ENCODE results near the gene TNS1. TPM values are rescaled to one million over a fixed set of nuclear protein-coding genes. Genes with fewer than 3 reads are reported as not detected.

The TNS1 gene
- total and polyA plus RNA-seq, 10 of the 15 experiments (the other 5 are each of a cell fraction or from before 2014, with no cell fraction given): 0.05 to 0.44 TPM; not detected in 8

DNA sequence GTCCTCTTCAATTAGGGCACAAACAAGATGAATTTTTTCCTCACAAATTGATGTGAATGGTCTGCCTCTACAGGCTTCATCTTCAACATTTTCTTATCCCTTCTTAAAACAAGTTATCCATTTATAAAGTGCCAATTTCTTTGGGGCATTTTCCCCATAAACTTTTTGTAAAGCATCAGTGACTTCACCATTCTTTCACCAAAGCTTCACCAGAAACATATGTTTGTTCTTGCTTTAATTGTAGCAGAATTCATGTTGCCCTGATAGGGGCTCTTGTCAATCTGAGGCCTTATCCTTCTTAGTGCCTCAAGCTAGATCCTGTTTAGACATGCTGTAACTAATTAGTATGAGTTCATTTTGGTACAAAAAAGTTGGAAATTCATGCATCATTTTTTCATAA, 226.2 kb downstream of the TNS1 start:
- POLR2A ChIA-PET: no interaction called here
- Histone ChIP-seq H3K4me3 (no peak overlapping the region), H3K79me2 (ENCODE audit: control insufficient read depth, insufficient read depth, low read length) (no peaks in the 10 kb centered on the region), H3K4me2 (ENCODE audit: control insufficient read depth, insufficient read depth) (no peak overlapping the region), H3K9ac (ENCODE audit: control insufficient read depth, insufficient read depth, low read length) (no peak overlapping the region), H3K36me3 (ENCODE audit: control insufficient read depth in 2 of 2, insufficient read depth in 2 of 2, low read length in 1 of 2) (no peaks in the 10 kb centered on the region), H3K4me1 (ENCODE audit: control insufficient read depth, insufficient read depth, low read length) (no peaks in the 10 kb centered on the region), H3K27me3 (replicated peaks in 1 of 2; ENCODE audit: control insufficient read depth in 2 of 2, insufficient read depth in 2 of 2, low read length in 1 of 2) (no peaks in the 10 kb centered on the region), H4K20me1 (ENCODE audit: control insufficient read depth, insufficient read depth) (no peaks in the 10 kb centered on the region), H3K9me3 (replicated peaks; ENCODE audit: control insufficient read depth, insufficient read depth, low read length) (no peaks in the 10 kb centered on the region), H2AFZ (ENCODE audit: control insufficient read depth, low read depth, low read length) (no peak overlapping the region), H3K27ac (ENCODE audit: control insufficient read depth, insufficient read depth) (no peak overlapping the region)
- SMC1A ChIA-PET (ENCODE audit: uncharacterized antibody, unreplicated experiment): no interaction called here
- CTCF ChIA-PET: interaction anchor here (9.1 kb wide), 1 partner anchor 12 kb away, joined by 85 read pairs; no protein-coding TSS in a partner anchor
- no peak for DNase-seq (ENCODE audit: low read depth, low spot score)
- in situ Hi-C loops (cut with MboI): no loop called here
- no peak for ATAC-seq
- no TSS peak for BruUV-seq (replicated peaks)
- intact Hi-C loops (cut with micrococcal nuclease; ENCODE audit: unreplicated experiment): no loop called here
- no peak for TF ChIP-seq SREBF2 (IDR thresholded peaks at IDR 0.05; ENCODE audit: low read length)
- TF ChIP-seq EGR1 (IDR thresholded peaks at IDR 0.05; ENCODE audit: borderline replicate concordance in 1 of 2, low read depth in 2 of 2, low read length in 2 of 2): no peak
- no peak for TF ChIP-seq RELA (IDR thresholded peaks at IDR 0.05; ENCODE audit: borderline replicate concordance, partially characterized antibody)
- no peak for TF ChIP-seq CTCF (IDR thresholded peaks at IDR 0.05 in 2 of 3, conservative IDR thresholded peaks at IDR 0.05 in 1 of 3; ENCODE audit: control insufficient read depth in 2 of 3, extremely low read depth in 1 of 3, insufficient read depth in 1 of 3, low read depth in 3 of 3, low read length in 3 of 3)
- no peak for TF ChIP-seq REST (IDR thresholded peaks at IDR 0.05; ENCODE audit: low read depth, low read length)
- no peak for TF ChIP-seq USF2 (IDR thresholded peaks at IDR 0.05; ENCODE audit: borderline replicate concordance, low read depth, low read length)
- FAIRE-seq: no peak
- RAD21 ChIA-PET (ENCODE audit: unreplicated experiment): no interaction called here
